Hepatocyte (in vitro differentiated cells): Measurements from ENCODE around the gene CORO2B. TPM values are rescaled to one million over a fixed set of nuclear protein-coding genes. Genes with fewer than 3 reads are reported as not detected.
A peak's percentile ranks its signal among the peaks of the same experiment; 100 is the strongest.

Experiments
- DNase-seq: peaks from one replicate; pipeline ENCODE4 v3.0.0-alpha.2; 2016; ENCODE audit warnings: low spot score
- H2AFZ ChIP-seq: fragments of 200-600 bp; sonication (generic); 2 replicates; pipeline ENCODE4 v1.6.0; 2016; ENCODE audit warnings: antibody characterized with exemption, mild to moderate bottlenecking
- H3K27ac ChIP-seq: fragments of 200-600 bp; sonication (generic); 2 replicates; pipeline ENCODE4 v1.5.1; 2016; ENCODE audit warnings: mild to moderate bottlenecking
- H3K27me3 ChIP-seq: fragments of 200-600 bp; sonication (generic); 2 replicates; pipeline ENCODE4 v1.6.1; 2016
- H3K36me3 ChIP-seq: fragments of 200-600 bp; sonication (generic); replicated peaks from 2 replicates; pipeline ENCODE4 v1.5.1; 2016; ENCODE audit warnings: low read depth; ENCODE audit not compliant: insufficient read depth
- H3K4me1 ChIP-seq: fragments of 200-600 bp; sonication (generic); 2 replicates; pipeline ENCODE4 v1.5.1; 2016; ENCODE audit warnings: mild to moderate bottlenecking, moderate library complexity; ENCODE audit not compliant: insufficient read depth
- H3K4me2 ChIP-seq: fragments of 200-600 bp; sonication (generic); 2 replicates; pipeline ENCODE4 v1.6.0; 2016
- H3K4me3 ChIP-seq: fragments of 200-600 bp; sonication (generic); 2 replicates; pipeline ENCODE4 v1.5.1; 2016; ENCODE audit warnings: mild to moderate bottlenecking
- H3K79me2 ChIP-seq: fragments of 200-600 bp; sonication (generic); 2 replicates; pipeline ENCODE4 v1.6.0; 2017; ENCODE audit warnings: mild to moderate bottlenecking
- H3K9me2 ChIP-seq: fragments of 200-600 bp; sonication (generic); replicated peaks from 2 replicates; pipeline ENCODE4 v1.6.0; 2017; ENCODE audit warnings: mild to moderate bottlenecking; ENCODE audit not compliant: insufficient read depth
- H3K9me3 ChIP-seq: fragments of 200-600 bp; sonication (generic); 2 replicates; pipeline ENCODE4 v1.5.1; 2016; ENCODE audit warnings: low read depth, mild to moderate bottlenecking
- H4K20me1 ChIP-seq: fragments of 200-600 bp; sonication (generic); 2 replicates; pipeline ENCODE4 v1.6.0; 2016; ENCODE audit warnings: mild to moderate bottlenecking; ENCODE audit not compliant: insufficient read depth, poor library complexity, severe bottlenecking
- EZH2 ChIP-seq: fragments of 200-600 bp; sonication (generic); IDR thresholded peaks from 2 replicates; pipeline ENCODE4 v1.6.1; 2016; ENCODE audit warnings: antibody characterized with exemption, mild to moderate bottlenecking, borderline replicate concordance
- EZH2phosphoT487 ChIP-seq: fragments of 200-600 bp; sonication (generic); IDR thresholded peaks from one replicate; pipeline ENCODE4 v1.6.1; 2018; ENCODE audit warnings: antibody characterized with exemption, mild to moderate bottlenecking, low read depth, moderate library complexity; ENCODE audit not compliant: unreplicated experiment, severe bottlenecking
- WGBS: methylation state at CpG from one replicate; pipeline ENCODE4 v1.1.6; 2016; ENCODE audit warnings: low lambda C conversion rate; ENCODE audit errors: missing lambda C conversion rate; 5-methylcytosine and 5-hydroxymethylcytosine counted together
- polyA plus RNA-seq: library from polyadenylated mRNA; unstranded; fragments of >200 nt; fragmentation: Nextera tagmentation; extraction: Ambion mirVana; gene quantifications from 2 replicates; pipeline ENCODE4 v1.2.1, GENCODE V29; 2016
- total RNA-seq: library from RNA; depleted of rRNA; stranded (reverse); fragments of >200 nt; gene quantifications from 2 replicates; pipeline ENCODE4 v1.2.3, GENCODE V29; 2014
- TF ChIP-seq, protein P1 (sequence below): fragments of 200-600 bp; sonication (generic); IDR thresholded peaks from 2 replicates; pipeline ENCODE4 v1.5.1; 2016; ENCODE audit warnings: antibody characterized with exemption, mild to moderate bottlenecking; ENCODE audit not compliant: poor library complexity

Gene CORO2B
- total and polyA plus RNA-seq, 2 experiments from 2014 or later = 2.9 to 5.1 TPM

DNA sequence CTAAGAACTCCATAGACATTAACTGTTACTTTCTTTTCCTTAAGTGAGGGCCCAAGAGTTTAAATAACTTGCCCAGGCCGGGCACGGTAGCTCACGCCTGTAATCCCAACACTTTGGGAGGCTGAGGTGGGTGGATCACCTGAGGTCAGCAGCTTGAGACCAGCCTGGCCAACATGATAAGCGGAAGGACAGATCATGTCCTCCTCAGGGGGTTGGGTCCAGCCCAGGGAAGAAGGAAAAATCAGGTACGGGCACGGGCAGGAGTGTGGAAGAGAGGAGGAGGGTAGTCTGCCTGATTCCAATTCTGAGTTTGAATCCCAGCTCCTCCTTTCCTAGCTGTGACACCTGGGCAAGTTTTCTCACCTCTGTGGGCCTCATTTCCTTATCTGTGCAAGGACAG, 123.1 kb downstream of the CORO2B start:
- Histone ChIP-seq H3K4me3 (no peak overlapping the region), H3K9me2 (no peaks in the 10 kb centered on the region), H3K4me1 (peaks cover 9% of the 10 kb centered on the region), H3K79me2 (no peaks in the 10 kb centered on the region), H3K36me3 (no peaks in the 10 kb centered on the region), H3K27me3 (no peaks in the 10 kb centered on the region), H3K9me3 (no peaks in the 10 kb centered on the region), H3K27ac (no peak overlapping the region), H4K20me1 (no peaks in the 10 kb centered on the region), H2AFZ (no peak overlapping the region), H3K4me2 (no peak overlapping the region)
- TF ChIP-seq, protein P1, sequence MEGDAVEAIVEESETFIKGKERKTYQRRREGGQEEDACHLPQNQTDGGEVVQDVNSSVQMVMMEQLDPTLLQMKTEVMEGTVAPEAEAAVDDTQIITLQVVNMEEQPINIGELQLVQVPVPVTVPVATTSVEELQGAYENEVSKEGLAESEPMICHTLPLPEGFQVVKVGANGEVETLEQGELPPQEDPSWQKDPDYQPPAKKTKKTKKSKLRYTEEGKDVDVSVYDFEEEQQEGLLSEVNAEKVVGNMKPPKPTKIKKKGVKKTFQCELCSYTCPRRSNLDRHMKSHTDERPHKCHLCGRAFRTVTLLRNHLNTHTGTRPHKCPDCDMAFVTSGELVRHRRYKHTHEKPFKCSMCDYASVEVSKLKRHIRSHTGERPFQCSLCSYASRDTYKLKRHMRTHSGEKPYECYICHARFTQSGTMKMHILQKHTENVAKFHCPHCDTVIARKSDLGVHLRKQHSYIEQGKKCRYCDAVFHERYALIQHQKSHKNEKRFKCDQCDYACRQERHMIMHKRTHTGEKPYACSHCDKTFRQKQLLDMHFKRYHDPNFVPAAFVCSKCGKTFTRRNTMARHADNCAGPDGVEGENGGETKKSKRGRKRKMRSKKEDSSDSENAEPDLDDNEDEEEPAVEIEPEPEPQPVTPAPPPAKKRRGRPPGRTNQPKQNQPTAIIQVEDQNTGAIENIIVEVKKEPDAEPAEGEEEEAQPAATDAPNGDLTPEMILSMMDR = no peak
- TF ChIP-seq EZH2phosphoT487 = no peak
- no peak for TF ChIP-seq EZH2
- DNase-seq = no peak
- 97% methylated on average over 6 of the region's 6 CpGs for WGBS

DNA sequence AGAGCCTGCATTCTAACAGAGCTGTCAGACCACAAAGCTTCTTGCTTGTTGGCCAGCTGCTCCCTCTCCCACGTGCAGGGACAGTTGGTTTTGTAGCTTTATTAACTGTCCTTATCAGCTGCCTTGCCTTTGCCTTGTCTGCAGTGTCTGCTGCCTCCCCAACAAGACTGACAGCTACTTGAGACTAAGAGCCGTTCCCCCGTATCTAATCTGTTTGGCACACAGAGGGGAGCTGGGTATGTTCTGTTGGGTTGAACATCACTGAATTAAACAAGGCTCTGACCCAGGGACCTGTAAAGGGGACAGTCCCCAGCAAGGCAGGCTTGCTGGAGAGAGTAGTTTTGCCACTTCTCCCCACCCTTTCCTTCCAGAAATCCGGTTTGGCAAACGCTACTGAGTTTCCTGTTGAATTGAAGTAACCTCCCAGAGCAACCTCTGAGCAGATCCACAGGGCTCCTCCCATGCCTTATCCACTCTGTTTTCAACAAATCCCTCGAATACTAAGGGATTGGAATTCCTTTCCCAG, 125.8 kb downstream of the CORO2B start:
- Histone ChIP-seq H3K9me2 (no peaks in the 10 kb centered on the region), H3K4me2 (peak overlapping the region; percentile 51), H3K36me3 (no peaks in the 10 kb centered on the region), H3K27me3 (no peaks in the 10 kb centered on the region), H2AFZ (no peak overlapping the region), H3K79me2 (no peaks in the 10 kb centered on the region), H3K9me3 (no peaks in the 10 kb centered on the region), H3K4me1 (peaks cover 9% of the 10 kb centered on the region), H3K4me3 (no peak overlapping the region), H3K27ac (no peak overlapping the region), H4K20me1 (no peaks in the 10 kb centered on the region)
- DNase-seq = peak; percentile 44
- TF ChIP-seq EZH2phosphoT487 (no peak), EZH2 (no peak)
- TF ChIP-seq, protein P1 = no peak
- WGBS = 8% methylated on average over 6 of the region's 6 CpGs

DNA sequence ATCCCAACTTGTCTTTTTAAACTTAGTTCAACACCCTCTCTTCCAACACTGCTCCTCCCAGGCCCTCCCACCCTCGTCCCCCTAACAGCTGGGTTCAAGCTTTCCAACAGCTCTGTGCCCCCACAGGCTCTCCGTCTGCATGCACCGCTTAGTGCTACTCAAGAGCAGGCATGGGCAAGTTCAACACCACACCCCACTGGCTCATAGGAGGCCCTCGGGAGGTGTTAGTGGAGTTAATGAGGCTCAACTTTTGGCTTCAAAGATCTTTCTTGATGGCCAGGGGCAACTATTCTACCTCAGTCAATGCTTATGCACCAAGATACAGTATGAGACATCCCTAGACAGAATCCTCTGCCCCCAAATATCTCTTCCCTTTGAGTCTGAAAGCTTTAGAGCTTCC, 127.5 kb downstream of the CORO2B start:
- no peak for TF ChIP-seq EZH2phosphoT487
- no peak for TF ChIP-seq EZH2
- TF ChIP-seq, protein P1 = no peak
- H3K79me2 ChIP-seq = no peaks in the 10 kb centered on the region
- no peak overlapping the region for H2AFZ ChIP-seq
- no peak overlapping the region for H3K27ac ChIP-seq
- H3K4me2 ChIP-seq = no peak overlapping the region
- H4K20me1 ChIP-seq = no peaks in the 10 kb centered on the region
- no peaks in the 10 kb centered on the region for H3K36me3 ChIP-seq
- no peak overlapping the region for H3K4me3 ChIP-seq
- H3K9me2 ChIP-seq = no peaks in the 10 kb centered on the region
- H3K27me3 ChIP-seq = no peaks in the 10 kb centered on the region
- no peaks in the 10 kb centered on the region for H3K4me1 ChIP-seq
- 86% methylated on average over 4 of the region's 4 CpGs for WGBS
- no peak for DNase-seq
- no peaks in the 10 kb centered on the region for H3K9me3 ChIP-seq

DNA sequence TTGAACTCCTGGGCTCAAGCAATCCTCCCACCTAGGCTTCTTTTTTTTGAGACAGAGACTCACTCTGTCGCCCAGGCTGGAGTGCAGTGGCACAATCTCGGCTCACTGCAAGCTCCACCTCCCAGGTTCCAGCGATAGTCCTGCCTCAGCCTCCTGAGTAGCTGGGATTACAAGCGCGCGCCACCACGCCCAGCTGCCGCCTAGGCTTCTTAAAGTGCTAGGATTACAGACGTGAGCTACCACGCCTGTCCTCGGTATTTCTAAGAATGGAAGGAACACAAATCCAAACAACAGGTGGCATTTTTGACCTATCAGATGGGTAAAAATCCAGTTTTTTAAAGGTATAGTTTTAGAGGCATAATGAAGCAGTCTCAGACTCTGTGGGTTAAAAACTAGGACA, 128.1 kb downstream of the CORO2B start:
- WGBS = 79% methylated on average over 11 of the region's 11 CpGs

More for the DNA sequence above, 128.1 kb downstream of the CORO2B start:
- DNase-seq = no peak
- Histone ChIP-seq H4K20me1 (no peaks in the 10 kb centered on the region), H2AFZ (no peak overlapping the region), H3K4me3 (no peak overlapping the region), H3K9me2 (no peaks in the 10 kb centered on the region), H3K4me1 (no peaks in the 10 kb centered on the region), H3K27me3 (no peaks in the 10 kb centered on the region), H3K9me3 (no peaks in the 10 kb centered on the region), H3K27ac (no peak overlapping the region), H3K4me2 (no peak overlapping the region), H3K36me3 (no peaks in the 10 kb centered on the region), H3K79me2 (no peaks in the 10 kb centered on the region)
- TF ChIP-seq EZH2 (no peak), EZH2phosphoT487 (no peak)
- TF ChIP-seq, protein P1 = no peak
